HEK293 (cell line): Measurements from ENCODE around the gene MRPL54.
A peak's percentile ranks its signal among the peaks of the same experiment; 100 is the strongest.

ENCODE experiments used
- CTCF ChIA-PET: fragments of 350-600 bp; formaldehyde crosslinking; extraction: SDS; loops from one replicate; lab custom pipeline; 2021; ENCODE audit warnings: antibody characterized with exemption; lab: Yijun Ruan, JAX
- POLR2A ChIA-PET: fragments of 300-600 bp; formaldehyde crosslinking; extraction: SDS; loops from one replicate; lab custom pipeline; 2020; ENCODE audit warnings: antibody characterized with exemption, inconsistent platforms; lab: Yijun Ruan, JAX
- H3K27ac ChIP-seq: fragments of 200-500 bp; sonication (Bioruptor generic); 2 replicates; pipeline ENCODE4 v1.5.1; 2014; ENCODE audit warnings: low read depth, low read length, control low read depth, inconsistent platforms; ENCODE audit errors: extremely low read depth
- H3K36me3 ChIP-seq, 2 experiments: fragments of 200-500 bp in 1 of 2; sonication (Bioruptor generic) in 1 of 2; 1 replicate in 1 of 2; 2 replicates in 1 of 2; pipeline ENCODE4 v1.5.1; 2014 to 2017; ENCODE audit warnings: inconsistent platforms in 2 of 2, low read length in 2 of 2; ENCODE audit not compliant: control insufficient read depth in 2 of 2, insufficient read depth in 1 of 2
- H3K4me1 ChIP-seq: fragments of 200-500 bp; sonication (Bioruptor generic); 2 replicates; pipeline ENCODE4 v1.5.1; 2014; ENCODE audit warnings: mild to moderate bottlenecking, low read length, inconsistent platforms; ENCODE audit not compliant: control insufficient read depth, insufficient read depth
- H3K4me3 ChIP-seq: 2 replicates; pipeline ENCODE4 v1.5.1; 2011; ENCODE audit warnings: low read depth, mild to moderate bottlenecking, control low read depth, low read length, moderate library complexity
- H3K9me3 ChIP-seq: fragments of 200-500 bp; sonication (Bioruptor generic); 2 replicates; pipeline ENCODE4 v1.5.1; 2014; ENCODE audit warnings: low read depth, low read length, inconsistent platforms; ENCODE audit not compliant: control insufficient read depth, insufficient read depth
- PRDM10 ChIP-seq: fragments of 450-650 bp; formaldehyde crosslinking; IDR thresholded peaks from 2 replicates; pipeline ENCODE4 v1.5.1; 2016; ENCODE audit warnings: missing biosample characterization, missing genetic modification characterization
- SCRT1 ChIP-seq: fragments of 450-650 bp; formaldehyde crosslinking; IDR thresholded peaks from 2 replicates; pipeline ENCODE4 v1.5.1; 2016; ENCODE audit warnings: missing biosample characterization, missing genetic modification characterization, borderline replicate concordance
- SCRT2 ChIP-seq: fragments of 450-650 bp; formaldehyde crosslinking; IDR thresholded peaks from 2 replicates; pipeline ENCODE4 v1.5.1; 2016; ENCODE audit warnings: missing biosample characterization, missing genetic modification characterization
- SP2 ChIP-seq: fragments of 450-650 bp; formaldehyde crosslinking; IDR thresholded peaks from 2 replicates; pipeline ENCODE4 v1.5.1; 2016; ENCODE audit warnings: missing biosample characterization, missing genetic modification characterization
- SP3 ChIP-seq: fragments of 450-650 bp; formaldehyde crosslinking; IDR thresholded peaks from 2 replicates; pipeline ENCODE4 v1.5.1; 2016; ENCODE audit warnings: missing biosample characterization, missing genetic modification characterization
- ZBTB20 ChIP-seq: fragments of 450-650 bp; formaldehyde crosslinking; IDR thresholded peaks from 2 replicates; pipeline ENCODE4 v1.5.1; 2016; ENCODE audit warnings: missing biosample characterization, missing genetic modification characterization
- ZBTB49 ChIP-seq: fragments of 450-650 bp; formaldehyde crosslinking; IDR thresholded peaks from 2 replicates; pipeline ENCODE4 v1.5.1; 2016; ENCODE audit warnings: missing biosample characterization, missing genetic modification characterization, low read depth
- ZBTB7A ChIP-seq: fragments of 450-650 bp; formaldehyde crosslinking; IDR thresholded peaks from 2 replicates; pipeline ENCODE4 v1.5.1; 2016; ENCODE audit warnings: low read depth, missing biosample characterization, missing genetic modification characterization
- ZEB2 ChIP-seq: fragments of 450-650 bp; formaldehyde crosslinking; IDR thresholded peaks from 2 replicates; pipeline ENCODE4 v1.5.1; 2016; ENCODE audit warnings: missing biosample characterization, missing genetic modification characterization
- ZFHX2 ChIP-seq: fragments of 450-650 bp; formaldehyde crosslinking; conservative IDR thresholded peaks from 2 replicates; pipeline ENCODE4 v1.5.1; 2016; ENCODE audit warnings: missing biosample characterization, missing genetic modification characterization
- ZFP69B ChIP-seq: fragments of 450-650 bp; formaldehyde crosslinking; IDR thresholded peaks from 2 replicates; pipeline ENCODE4 v1.5.1; 2016; ENCODE audit warnings: missing biosample characterization, missing genetic modification characterization
- ZNF155 ChIP-seq: fragments of 450-650 bp; formaldehyde crosslinking; IDR thresholded peaks from 2 replicates; pipeline ENCODE4 v1.5.1; 2016; ENCODE audit warnings: missing biosample characterization, missing genetic modification characterization
- ZNF2 ChIP-seq: fragments of 450-650 bp; formaldehyde crosslinking; IDR thresholded peaks from 2 replicates; pipeline ENCODE4 v1.5.1; 2016; ENCODE audit warnings: missing biosample characterization, missing genetic modification characterization
- ZNF335 ChIP-seq: fragments of 450-650 bp; formaldehyde crosslinking; conservative IDR thresholded peaks from 2 replicates; pipeline ENCODE4 v1.5.1; 2016; ENCODE audit warnings: missing biosample characterization, missing genetic modification characterization
- ZNF366 ChIP-seq: fragments of 450-650 bp; formaldehyde crosslinking; conservative IDR thresholded peaks from 2 replicates; pipeline ENCODE4 v1.5.1; 2016; ENCODE audit warnings: missing biosample characterization, missing genetic modification characterization
- ZNF660 ChIP-seq: fragments of 450-650 bp; IDR thresholded peaks from 2 replicates; pipeline ENCODE4 v1.5.1; 2018; ENCODE audit warnings: missing biosample characterization, mild to moderate bottlenecking, missing genetic modification characterization
- ZNF747 ChIP-seq: fragments of 450-650 bp; formaldehyde crosslinking; IDR thresholded peaks from 2 replicates; pipeline ENCODE4 v1.5.1; 2016; ENCODE audit warnings: missing biosample characterization, missing genetic modification characterization
- ZNF768 ChIP-seq: fragments of 450-650 bp; formaldehyde crosslinking; IDR thresholded peaks from 2 replicates; pipeline ENCODE4 v1.5.1; 2018; ENCODE audit warnings: missing biosample characterization, mild to moderate bottlenecking, missing genetic modification characterization
- ZSCAN16 ChIP-seq: fragments of 450-650 bp; formaldehyde crosslinking; IDR thresholded peaks from 2 replicates; pipeline ENCODE4 v1.5.1; 2016; ENCODE audit warnings: missing biosample characterization, missing genetic modification characterization
- ZSCAN23 ChIP-seq: fragments of 450-650 bp; formaldehyde crosslinking; IDR thresholded peaks from 2 replicates; pipeline ENCODE4 v1.5.1; 2016; ENCODE audit warnings: missing biosample characterization, missing genetic modification characterization
- TF ChIP-seq, protein P1 (sequence below): fragments of 450-650 bp; formaldehyde crosslinking; IDR thresholded peaks from 2 replicates; pipeline ENCODE4 v1.5.1; 2016; ENCODE audit warnings: missing biosample characterization, missing genetic modification characterization
- TF ChIP-seq, protein P2 (sequence below): fragments of 450-650 bp; formaldehyde crosslinking; IDR thresholded peaks from 2 replicates; pipeline ENCODE4 v1.5.1; 2016; ENCODE audit warnings: missing biosample characterization, missing genetic modification characterization
- TF ChIP-seq, protein P3 (sequence below): fragments of 450-650 bp; formaldehyde crosslinking; IDR thresholded peaks from 2 replicates; pipeline ENCODE4 v1.5.1; 2016; ENCODE audit warnings: missing biosample characterization, missing genetic modification characterization
- TF ChIP-seq, protein P4 (sequence below): fragments of 450-650 bp; formaldehyde crosslinking; IDR thresholded peaks from 2 replicates; pipeline ENCODE4 v1.5.1; 2017; ENCODE audit warnings: missing biosample characterization, missing genetic modification characterization

MRPL54 gene

GRCh38 chr19:3785451-3785937 lies 23.0 kb downstream of the MRPL54 start:
- no peak overlapping the region; the same call in 1 of the 2 replicates for H3K27ac ChIP-seq
- ChIA-PET CTCF (interaction anchor here (0.9 kb wide), 1 partner anchor 8 kb away, joined by 3 read pairs; no protein-coding TSS in a partner anchor), POLR2A (interaction anchor here (1.6 kb wide), 1 partner anchor 23 kb away, joined by 6 read pairs; the partner anchor contains the start of genes APBA3 and MRPL54)
- no peaks in the 10 kb centered on the region for H3K9me3 ChIP-seq
- H3K4me1 ChIP-seq = no peaks in the 10 kb centered on the region
- no peaks in the 10 kb centered on the region for H3K36me3 ChIP-seq
- peak overlapping the region; percentile 32 for H3K4me3 ChIP-seq
- TF ChIP-seq SP2 (tag by site-specific recombination) = peak; percentile 33
- TF ChIP-seq, protein P1, sequence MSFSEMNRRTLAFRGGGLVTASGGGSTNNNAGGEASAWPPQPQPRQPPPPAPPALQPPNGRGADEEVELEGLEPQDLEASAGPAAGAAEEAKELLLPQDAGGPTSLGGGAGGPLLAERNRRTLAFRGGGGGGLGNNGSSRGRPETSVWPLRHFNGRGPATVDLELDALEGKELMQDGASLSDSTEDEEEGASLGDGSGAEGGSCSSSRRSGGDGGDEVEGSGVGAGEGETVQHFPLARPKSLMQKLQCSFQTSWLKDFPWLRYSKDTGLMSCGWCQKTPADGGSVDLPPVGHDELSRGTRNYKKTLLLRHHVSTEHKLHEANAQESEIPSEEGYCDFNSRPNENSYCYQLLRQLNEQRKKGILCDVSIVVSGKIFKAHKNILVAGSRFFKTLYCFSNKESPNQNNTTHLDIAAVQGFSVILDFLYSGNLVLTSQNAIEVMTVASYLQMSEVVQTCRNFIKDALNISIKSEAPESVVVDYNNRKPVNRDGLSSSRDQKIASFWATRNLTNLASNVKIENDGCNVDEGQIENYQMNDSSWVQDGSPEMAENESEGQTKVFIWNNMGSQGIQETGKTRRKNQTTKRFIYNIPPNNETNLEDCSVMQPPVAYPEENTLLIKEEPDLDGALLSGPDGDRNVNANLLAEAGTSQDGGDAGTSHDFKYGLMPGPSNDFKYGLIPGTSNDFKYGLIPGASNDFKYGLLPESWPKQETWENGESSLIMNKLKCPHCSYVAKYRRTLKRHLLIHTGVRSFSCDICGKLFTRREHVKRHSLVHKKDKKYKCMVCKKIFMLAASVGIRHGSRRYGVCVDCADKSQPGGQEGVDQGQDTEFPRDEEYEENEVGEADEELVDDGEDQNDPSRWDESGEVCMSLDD (tag by site-specific recombination) = peak; percentile 72; the same call in 1 of the 2 replicates
- TF ChIP-seq ZFHX2 (tag by site-specific recombination) = peak; percentile 58
- peak; percentile 43; the same call in 1 of the 2 replicates for TF ChIP-seq ZBTB20
- no peak for TF ChIP-seq ZFP69B (tag by site-specific recombination)
- TF ChIP-seq, protein P2, sequence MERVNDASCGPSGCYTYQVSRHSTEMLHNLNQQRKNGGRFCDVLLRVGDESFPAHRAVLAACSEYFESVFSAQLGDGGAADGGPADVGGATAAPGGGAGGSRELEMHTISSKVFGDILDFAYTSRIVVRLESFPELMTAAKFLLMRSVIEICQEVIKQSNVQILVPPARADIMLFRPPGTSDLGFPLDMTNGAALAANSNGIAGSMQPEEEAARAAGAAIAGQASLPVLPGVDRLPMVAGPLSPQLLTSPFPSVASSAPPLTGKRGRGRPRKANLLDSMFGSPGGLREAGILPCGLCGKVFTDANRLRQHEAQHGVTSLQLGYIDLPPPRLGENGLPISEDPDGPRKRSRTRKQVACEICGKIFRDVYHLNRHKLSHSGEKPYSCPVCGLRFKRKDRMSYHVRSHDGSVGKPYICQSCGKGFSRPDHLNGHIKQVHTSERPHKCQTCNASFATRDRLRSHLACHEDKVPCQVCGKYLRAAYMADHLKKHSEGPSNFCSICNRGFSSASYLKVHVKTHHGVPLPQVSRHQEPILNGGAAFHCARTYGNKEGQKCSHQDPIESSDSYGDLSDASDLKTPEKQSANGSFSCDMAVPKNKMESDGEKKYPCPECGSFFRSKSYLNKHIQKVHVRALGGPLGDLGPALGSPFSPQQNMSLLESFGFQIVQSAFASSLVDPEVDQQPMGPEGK (tag by site-specific recombination) = peak; percentile 66
- TF ChIP-seq ZNF747 (tag by site-specific recombination) = no peak
- no peak for TF ChIP-seq ZBTB49 (tag by site-specific recombination)
- peak; percentile 63 for TF ChIP-seq PRDM10 (tag by site-specific recombination)
- peak; percentile 88 for TF ChIP-seq ZNF335 (tag by site-specific recombination)
- TF ChIP-seq ZEB2 (tag by site-specific recombination) = peak; percentile 77
- 0 out of 2 replicates have a peak, but pooled peaks have one; percentile 21 for TF ChIP-seq ZBTB7A (tag by site-specific recombination)
- TF ChIP-seq SCRT1 (tag by site-specific recombination) = no peak
- TF ChIP-seq, protein P3, sequence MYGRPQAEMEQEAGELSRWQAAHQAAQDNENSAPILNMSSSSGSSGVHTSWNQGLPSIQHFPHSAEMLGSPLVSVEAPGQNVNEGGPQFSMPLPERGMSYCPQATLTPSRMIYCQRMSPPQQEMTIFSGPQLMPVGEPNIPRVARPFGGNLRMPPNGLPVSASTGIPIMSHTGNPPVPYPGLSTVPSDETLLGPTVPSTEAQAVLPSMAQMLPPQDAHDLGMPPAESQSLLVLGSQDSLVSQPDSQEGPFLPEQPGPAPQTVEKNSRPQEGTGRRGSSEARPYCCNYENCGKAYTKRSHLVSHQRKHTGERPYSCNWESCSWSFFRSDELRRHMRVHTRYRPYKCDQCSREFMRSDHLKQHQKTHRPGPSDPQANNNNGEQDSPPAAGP (tag by site-specific recombination) = no peak; the same call in 1 of the 2 replicates
- TF ChIP-seq ZSCAN23 (tag by site-specific recombination) = no peak
- peak; percentile 53; the same call in 1 of the 2 replicates for TF ChIP-seq SCRT2 (tag by site-specific recombination)
- 0 out of 2 replicates have a peak, but pooled peaks have one; percentile 34 for TF ChIP-seq ZNF2 (tag by site-specific recombination)
- TF ChIP-seq ZNF155 (tag by site-specific recombination) = no peak
- TF ChIP-seq, protein P4, sequence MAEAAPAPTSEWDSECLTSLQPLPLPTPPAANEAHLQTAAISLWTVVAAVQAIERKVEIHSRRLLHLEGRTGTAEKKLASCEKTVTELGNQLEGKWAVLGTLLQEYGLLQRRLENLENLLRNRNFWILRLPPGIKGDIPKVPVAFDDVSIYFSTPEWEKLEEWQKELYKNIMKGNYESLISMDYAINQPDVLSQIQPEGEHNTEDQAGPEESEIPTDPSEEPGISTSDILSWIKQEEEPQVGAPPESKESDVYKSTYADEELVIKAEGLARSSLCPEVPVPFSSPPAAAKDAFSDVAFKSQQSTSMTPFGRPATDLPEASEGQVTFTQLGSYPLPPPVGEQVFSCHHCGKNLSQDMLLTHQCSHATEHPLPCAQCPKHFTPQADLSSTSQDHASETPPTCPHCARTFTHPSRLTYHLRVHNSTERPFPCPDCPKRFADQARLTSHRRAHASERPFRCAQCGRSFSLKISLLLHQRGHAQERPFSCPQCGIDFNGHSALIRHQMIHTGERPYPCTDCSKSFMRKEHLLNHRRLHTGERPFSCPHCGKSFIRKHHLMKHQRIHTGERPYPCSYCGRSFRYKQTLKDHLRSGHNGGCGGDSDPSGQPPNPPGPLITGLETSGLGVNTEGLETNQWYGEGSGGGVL (tag by site-specific recombination) = peak; percentile 94
- no peak for TF ChIP-seq ZSCAN16 (tag by site-specific recombination)
- TF ChIP-seq ZNF366 = no peak
- TF ChIP-seq ZNF768 (tag by site-specific recombination) = 0 out of 2 replicates have a peak, but pooled peaks have one; percentile 15
- TF ChIP-seq ZNF660 (tag by site-specific recombination) = no peak
- TF ChIP-seq SP3 (tag by site-specific recombination) = peak; percentile 74
